NCI-H2107 treated with DMSO at 0.1 percent for 48 hours (cell line): ENCODE data around the gene VAMP2.
A peak's percentile ranks its signal among the peaks of the same experiment; 100 is the strongest.

ENCODE experiments used
- DNase-seq: peaks from one replicate; lab custom pipeline; 2025; ENCODE audit not compliant: unreplicated experiment; lab: John Stamatoyannopoulos, UW

VAMP2 gene

GRCh38 chr17:8143581-8144400, 19.0 kb downstream of the VAMP2 start:
- DNase-seq: no peak

GRCh38 chr17:8142887-8143580, 19.7 kb downstream of the VAMP2 start:
- DNase-seq: no peak

DNA sequence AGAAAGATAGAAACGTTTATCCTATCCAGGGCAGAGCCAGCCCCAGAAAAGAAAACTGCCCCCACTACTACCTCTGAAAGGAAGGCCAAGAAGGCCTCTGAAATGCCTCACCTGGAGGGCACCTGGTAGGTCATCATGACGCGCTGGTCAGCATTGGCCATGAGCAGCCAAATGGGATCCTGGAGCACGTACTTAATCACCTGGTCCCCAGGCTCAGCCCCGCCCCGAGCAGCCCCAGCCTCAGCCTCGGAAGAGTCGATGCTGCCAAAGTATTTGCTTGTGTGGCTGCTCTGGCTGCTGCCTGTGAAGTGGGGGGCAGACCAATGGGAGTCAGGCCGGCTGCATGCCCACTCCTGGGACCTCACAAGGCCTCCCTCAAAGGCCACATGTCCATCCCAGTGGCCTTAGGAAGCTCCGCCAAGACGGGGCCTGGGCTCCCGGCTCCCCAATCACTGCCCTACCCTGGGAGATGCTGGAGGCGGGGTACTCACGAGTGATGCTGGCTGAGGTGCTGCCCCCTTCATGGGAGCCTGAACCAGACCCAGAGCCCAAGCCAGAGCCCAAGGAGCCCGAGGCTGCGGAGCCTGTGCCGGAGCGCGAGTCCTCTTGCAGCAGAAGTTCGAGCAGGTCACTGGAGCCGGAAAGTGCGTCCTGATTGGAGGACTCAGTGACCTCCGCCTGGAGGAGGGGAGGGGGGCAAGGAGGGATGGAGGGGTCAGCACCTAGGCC, 20.4 kb downstream of the VAMP2 start:
- no peak for DNase-seq

DNA sequence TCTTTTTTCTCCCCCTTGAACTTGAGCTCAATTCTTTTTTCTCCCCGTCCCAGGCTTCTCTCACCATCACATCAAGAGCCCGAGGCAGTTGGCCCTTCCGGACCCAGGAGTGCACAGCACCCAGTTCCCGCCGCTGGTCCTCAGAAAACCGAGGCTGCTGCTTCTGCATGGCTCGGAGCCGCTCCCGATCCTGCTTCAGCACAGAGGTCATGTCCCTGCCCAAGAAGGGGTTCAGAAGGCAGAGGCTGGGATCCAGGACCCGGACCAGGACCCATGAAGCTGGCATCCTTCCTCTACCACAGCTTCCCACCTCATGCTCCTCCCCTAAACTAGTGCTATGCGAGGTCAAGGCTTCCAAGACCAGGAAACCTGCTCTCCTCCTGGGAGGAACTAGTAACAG, 21.0 kb downstream of the VAMP2 start:
- no peak for DNase-seq

DNA sequence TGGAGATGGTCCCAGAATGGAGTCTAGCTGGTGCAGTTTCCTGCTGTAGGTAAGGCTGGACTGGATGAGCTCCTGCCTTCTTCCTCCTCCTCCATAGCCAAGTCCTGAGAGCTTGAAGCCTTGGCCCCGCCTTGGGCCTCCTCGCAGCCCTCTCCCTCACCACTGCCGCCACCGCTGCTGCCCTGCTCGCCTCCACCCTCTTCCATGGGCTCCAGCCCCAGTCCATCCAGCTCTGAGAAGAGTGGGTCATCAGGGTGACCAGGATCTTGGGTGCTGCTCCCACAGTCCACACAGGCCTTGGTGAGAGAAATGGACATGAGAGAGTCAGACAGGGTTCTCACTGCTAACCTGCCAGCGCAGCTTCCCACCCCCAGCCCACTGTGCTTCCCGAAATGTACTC, 21.7 kb downstream of the VAMP2 start:
- DNase-seq: no peak

- DNase-seq: no peak
Observed at GRCh38 chr17:8140065-8141029, 22.4 kb downstream of the VAMP2 start.

GRCh38 chr17:8138672-8139371, 23.9 kb downstream of the VAMP2 start:
- DNase-seq: peak; percentile 80

- DNase-seq: no peak
Observed at GRCh38 chr17:8138374-8138671, 24.4 kb downstream of the VAMP2 start.

DNA sequence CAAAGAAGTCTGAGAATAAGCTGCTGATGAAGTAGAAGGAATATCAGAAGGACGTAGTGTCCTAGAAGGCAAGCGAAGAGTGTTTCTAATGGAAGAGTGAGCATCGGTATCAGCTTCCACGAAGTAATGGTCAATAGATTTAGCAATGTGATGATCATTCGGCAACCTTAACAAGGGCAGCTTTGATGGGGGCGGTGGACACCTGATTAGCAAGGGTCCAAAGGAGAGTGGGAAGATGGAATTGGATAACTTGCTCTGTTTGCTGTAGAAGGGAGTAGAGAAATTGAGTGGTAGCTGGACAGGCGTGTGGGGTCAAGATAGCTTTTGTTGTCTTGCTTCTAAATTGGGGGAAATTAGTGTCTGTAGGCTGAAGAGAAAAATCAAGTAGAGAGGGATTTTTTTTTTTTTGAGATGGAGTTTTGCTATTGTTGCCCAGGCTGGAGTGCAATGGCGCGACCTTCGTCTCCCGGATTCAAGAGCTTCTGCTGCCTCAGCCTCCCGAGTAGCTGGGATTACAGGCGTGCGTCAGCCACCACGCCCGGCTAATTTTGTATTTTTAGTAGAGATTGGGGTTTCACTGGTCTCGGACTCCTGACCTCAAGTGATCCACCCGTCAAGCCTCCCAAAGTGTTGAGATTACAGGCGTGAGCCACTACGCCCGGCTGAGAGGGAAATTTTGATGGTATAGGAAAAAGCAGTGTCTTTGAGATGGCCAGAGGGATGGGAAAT, 24.9 kb downstream of the VAMP2 start:
- no peak for DNase-seq

GRCh38 chr17:8133941-8134340, 28.8 kb downstream of the VAMP2 start:
- DNase-seq: no peak

DNA sequence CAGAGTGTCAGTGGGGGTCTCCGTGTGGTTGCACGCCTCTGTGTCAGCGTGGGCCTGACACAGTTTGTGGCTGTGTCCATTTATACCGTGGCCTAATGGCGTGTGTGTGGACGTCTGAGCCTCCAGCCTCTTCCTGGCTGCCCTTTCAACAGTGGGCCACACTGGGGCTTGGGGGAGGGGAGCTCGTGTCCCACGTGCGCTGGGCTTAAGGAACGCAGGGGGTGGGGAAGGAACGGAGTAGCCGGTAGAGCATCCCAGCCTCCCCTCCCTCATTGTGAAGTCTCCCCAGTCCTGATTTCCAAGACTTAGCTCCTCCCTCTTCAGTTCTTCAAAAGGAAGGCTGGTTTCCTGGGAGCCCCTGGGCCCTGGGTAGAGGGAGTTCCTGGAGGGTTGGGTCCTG, 29.3 kb downstream of the VAMP2 start:
- no peak for DNase-seq

GRCh38 chr17:8131844-8132441, 30.8 kb downstream of the VAMP2 start:
- no peak for DNase-seq

GRCh38 chr17:8128125-8128784, 34.5 kb downstream of the VAMP2 start:
- DNase-seq: no peak

GRCh38 chr17:8126491-8127066, 36.2 kb downstream of the VAMP2 start:
- no peak for DNase-seq

- no peak for DNase-seq
Observed at GRCh38 chr17:8125947-8126490, 36.7 kb downstream of the VAMP2 start.

- no peak for DNase-seq
Observed at GRCh38 chr17:8125154-8125946, 37.4 kb downstream of the VAMP2 start.
